LNCaP clone FGC (cell line): Measurements from ENCODE around the gene PHLDA1.
"Not testable (repeated sequence)": the region's sequence is repeated elsewhere in the genome, so short reads cannot be mapped to it uniquely, and the experiment has no call there.

Experiments
- DNase-seq: peaks from one replicate; pipeline ENCODE4 v3.0.0-alpha.2; 2011; ENCODE audit warnings: low read depth
- H3K4me3 ChIP-seq: 2 replicates; pipeline ENCODE4 v1.5.1; 2011; ENCODE audit warnings: mild to moderate bottlenecking, low read depth, low read length, control low read depth
- TF ChIP-seq, protein P1 (sequence below): IDR thresholded peaks from 2 replicates; pipeline ENCODE4 v1.5.1; 2012; ENCODE audit warnings: mild to moderate bottlenecking; ENCODE audit not compliant: control insufficient read depth, insufficient read depth; ENCODE audit errors: extremely low read depth

Gene PHLDA1

DNA sequence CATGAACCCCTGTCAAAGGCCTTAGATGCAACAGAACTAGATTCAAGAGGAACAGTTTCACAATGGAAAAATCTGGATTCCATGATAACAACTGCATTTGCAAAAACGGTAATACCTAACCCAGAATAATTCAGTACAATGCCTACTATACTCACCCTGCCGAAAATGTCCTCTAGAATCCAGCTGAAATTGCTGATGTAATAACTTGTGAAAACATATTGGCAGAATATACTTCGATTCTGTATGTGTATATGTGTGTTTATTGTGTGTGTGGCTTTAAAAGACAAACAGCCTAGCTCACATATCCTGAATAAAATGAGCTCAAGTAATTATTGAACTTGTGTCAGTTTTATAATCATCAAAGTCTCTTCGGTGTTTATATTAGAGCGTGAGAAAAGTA is 46.0 kb downstream of the PHLDA1 start:
- TF ChIP-seq, protein P1, sequence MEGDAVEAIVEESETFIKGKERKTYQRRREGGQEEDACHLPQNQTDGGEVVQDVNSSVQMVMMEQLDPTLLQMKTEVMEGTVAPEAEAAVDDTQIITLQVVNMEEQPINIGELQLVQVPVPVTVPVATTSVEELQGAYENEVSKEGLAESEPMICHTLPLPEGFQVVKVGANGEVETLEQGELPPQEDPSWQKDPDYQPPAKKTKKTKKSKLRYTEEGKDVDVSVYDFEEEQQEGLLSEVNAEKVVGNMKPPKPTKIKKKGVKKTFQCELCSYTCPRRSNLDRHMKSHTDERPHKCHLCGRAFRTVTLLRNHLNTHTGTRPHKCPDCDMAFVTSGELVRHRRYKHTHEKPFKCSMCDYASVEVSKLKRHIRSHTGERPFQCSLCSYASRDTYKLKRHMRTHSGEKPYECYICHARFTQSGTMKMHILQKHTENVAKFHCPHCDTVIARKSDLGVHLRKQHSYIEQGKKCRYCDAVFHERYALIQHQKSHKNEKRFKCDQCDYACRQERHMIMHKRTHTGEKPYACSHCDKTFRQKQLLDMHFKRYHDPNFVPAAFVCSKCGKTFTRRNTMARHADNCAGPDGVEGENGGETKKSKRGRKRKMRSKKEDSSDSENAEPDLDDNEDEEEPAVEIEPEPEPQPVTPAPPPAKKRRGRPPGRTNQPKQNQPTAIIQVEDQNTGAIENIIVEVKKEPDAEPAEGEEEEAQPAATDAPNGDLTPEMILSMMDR = no peak
- DNase-seq = peak; percentile 14
- H3K4me3 ChIP-seq = no peak overlapping the region

DNA sequence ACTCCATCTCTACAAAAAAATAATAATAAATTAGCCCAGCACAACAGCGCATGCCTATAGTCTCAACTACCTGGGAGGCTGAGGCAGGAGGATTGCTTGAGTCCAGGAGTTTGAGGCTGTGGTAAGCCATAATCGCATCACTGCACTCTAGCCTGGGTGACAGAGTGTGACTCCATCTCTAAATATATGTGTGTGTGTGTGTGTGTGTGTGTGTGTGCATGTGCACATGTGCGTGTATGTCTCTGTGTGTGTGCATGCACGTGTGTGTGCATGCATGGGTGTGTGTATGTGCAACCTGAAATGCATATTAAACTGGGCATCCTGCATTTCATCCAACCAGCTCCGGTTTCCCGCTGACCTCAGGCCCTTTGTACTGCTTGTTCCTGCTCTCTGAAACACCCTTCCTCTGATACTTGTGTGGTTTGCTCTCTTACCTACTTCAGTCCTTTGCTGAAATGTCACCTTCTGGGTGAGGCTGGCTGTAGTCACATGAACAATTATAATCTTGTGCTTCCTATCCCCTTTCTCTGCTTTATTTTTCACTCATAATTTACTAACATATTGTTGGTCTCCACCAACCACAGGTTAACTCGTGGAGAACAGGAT is 46.9 kb downstream of the PHLDA1 start:
- TF ChIP-seq, protein P1 = no peak
- no peak for DNase-seq
- no peak overlapping the region for H3K4me3 ChIP-seq

DNA sequence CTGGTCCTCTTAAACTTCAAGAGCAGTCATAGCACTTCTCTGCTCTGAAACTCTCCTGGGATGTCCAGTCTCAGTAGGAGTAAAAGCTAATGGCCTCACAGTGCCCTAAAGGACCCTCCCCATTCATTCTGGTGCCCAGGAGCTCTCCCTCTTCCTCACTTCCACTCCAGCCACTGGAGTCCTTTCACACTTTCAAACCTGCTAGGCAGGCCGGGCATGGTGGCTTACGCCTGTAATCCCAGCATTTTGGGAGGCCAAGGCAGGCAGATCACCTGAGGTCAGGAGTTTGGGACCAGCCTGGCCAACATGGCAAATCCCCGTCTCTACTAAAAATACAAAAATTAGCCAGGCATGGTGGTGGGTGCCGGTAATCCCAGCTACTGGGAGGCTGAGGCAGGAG is 47.7 kb downstream of the PHLDA1 start:
- not testable (repeated sequence) for DNase-seq

DNA sequence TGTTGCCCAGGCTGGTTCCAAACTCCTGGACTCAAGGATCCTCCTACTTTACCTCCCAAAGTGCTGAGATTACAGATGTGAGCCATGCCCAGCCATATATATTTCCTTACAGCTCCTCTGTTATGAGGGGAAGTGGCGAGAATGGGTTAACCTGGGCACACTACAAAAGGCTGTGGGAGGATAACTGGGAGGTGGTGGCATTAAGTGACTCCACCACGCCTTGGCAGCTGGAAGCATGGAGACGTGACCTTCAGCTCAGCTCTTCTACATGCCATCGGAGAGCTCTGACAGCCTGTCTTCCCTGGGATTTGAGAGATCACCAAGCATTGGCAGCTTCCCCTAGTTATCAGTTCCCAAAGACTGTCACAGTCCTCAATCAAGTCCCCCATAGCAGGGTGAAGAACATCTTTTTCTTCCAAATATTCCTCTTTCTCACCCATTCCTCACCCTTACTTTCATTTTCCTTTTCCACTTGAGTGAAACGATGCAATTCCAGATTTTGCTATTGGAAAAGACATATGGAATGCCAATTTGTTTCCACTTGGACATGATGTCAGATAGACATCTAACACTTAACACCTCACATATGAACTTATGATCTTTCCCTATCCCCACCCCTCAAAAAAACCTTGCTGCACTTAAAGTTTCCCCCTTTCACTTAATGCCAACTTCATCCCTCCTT is 48.5 kb downstream of the PHLDA1 start:
- DNase-seq = no peak
- no peak overlapping the region for H3K4me3 ChIP-seq
- TF ChIP-seq, protein P1 = no peak

More for the DNA sequence above, 47.7 kb downstream of the PHLDA1 start:
- not testable (repeated sequence) for H3K4me3 ChIP-seq

DNA sequence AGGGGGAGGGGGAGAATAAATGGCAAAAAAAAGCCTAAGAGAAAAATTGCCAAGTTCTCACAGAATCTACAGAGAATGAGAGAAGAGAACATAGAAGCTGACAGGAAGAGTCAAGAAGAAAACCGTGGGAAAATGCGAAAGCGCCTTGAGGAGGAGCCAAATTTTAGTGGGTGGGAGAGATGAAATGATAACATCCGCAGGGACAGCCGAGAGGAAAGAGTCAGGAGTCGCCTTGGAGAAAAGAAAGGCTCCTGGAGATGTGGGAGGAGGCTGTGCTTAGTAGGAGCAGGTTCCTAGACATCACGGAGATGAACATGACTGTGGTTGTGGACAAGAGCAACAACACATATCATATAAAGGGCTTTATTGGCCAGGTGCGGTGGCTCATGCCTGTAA is 49.4 kb downstream of the PHLDA1 start:
- TF ChIP-seq, protein P1 = no peak
- no peak overlapping the region for H3K4me3 ChIP-seq
- no peak for DNase-seq

DNA sequence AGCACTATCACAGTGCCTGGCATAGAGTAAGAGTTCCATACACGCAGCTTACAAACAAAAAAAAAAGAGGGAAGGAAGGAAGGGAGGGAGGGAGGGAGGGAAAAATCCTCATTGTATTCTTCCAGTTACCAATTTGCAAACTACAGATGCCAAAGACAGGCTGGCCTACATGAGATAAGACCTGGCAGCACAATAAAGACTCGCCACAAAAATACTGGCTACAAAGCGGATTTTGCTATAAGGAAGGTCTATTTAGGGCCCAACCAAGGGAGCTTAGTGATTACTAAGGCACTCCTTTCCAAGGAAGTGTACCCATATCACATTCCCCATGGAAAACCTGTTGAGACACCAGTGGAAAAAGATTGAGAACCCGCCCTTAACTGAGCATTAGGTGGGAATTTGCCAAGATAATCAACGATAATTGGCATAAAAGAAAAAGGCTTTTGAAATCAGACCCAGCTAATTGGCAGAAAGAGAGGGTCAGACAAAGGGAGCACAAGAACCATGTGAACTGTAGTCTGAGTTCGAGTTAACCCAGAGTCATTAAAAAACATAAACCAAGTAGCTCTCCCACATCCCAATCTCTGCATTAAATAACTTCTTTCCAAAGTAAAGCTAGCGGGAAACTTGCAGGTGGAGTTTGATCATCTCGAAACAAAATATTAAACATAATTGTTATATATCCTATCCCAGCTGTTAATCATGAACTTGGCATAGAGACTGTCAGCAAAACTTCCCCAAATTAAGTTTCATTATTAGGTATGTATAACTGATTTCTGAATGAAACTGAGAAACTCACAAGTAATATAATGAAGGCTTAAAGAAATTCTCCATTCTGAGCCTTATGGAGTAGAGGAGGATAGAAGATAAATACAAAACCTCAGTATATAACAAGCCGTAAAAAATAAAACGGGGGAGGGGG is 50.1 kb downstream of the PHLDA1 start:
- DNase-seq = no peak
- TF ChIP-seq, protein P1 = no peak
- H3K4me3 ChIP-seq = no peak overlapping the region

DNA sequence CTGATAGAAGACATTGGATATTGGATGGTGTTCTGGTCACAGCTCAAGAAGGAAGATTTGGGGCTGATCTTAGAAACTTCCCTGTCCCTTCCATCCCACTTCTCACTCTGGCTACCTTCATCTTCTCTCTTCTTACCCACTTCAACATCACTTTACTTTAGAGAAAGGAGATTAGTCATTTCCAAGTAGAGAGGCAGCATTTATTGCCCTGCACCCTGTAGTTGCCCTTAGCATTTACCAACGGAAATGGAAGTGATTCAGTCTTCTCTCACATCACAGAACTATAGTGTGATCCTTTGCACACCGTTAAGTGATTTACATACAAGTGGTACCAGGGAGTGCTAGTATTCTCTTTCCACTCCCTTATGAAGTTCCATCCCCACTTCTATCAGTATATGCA is 52.4 kb downstream of the PHLDA1 start:
- TF ChIP-seq, protein P1 = no peak
- no peak overlapping the region for H3K4me3 ChIP-seq
- no peak for DNase-seq
